Activated T-helper 9 cell treated with anti-CD3 and anti-CD28 coated beads, Interleukin-2, amount 50 U/mL, for 16 hours (primary cell): ENCODE measurements around the gene RAVER2.
"Not testable (repeated sequence)": the region's sequence is repeated elsewhere in the genome, so short reads cannot be mapped to it uniquely, and the experiment has no call there.

Experiments used
- DNase-seq: peaks from one replicate; pipeline ENCODE4 v3.0.0-alpha.2; 2020; ENCODE audit warnings: low read depth

RAVER2 gene

DNA sequence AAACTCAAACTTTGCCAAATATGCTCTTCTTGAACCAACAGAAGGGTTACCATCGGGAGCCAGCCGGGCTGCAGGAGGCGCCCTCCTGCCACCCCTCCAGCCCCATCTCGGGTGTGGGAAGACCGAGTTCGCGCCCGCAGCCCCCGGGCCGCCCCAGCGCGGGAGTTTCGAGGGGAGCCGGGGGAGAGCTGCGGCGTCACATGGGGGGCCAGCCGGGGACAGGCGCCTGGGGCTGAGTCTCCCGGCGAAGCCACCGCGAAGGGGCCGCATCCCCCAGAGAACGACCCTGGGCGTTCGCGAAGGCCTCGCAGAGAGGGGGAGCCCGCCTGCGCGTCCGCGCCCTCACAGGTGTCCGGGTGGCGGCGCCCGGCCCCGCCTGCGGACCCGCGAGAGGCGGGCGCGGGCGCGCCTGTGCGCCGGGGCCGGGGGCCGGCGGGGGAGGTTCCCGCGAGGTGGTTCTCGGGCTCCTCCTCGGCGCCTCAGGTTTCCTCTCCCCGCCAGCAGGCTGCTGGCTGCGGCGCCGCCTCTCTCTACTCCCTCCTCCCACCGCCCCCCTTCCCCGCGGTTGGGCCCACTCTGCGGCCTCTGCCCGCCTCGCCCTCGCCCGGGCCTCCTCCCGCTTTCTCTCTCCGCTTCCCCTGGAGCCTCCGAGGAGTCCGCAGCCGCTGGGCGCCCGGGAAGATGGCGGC is at the start of gene RAVER2:
Gene RAVER2, plus strand, starts transcription at position 584 of the 689 bp plus-strand sequence. Its CDS starts 98 bp downstream, at position 682.
- DNase-seq, result peak; percentile 39

DNA sequence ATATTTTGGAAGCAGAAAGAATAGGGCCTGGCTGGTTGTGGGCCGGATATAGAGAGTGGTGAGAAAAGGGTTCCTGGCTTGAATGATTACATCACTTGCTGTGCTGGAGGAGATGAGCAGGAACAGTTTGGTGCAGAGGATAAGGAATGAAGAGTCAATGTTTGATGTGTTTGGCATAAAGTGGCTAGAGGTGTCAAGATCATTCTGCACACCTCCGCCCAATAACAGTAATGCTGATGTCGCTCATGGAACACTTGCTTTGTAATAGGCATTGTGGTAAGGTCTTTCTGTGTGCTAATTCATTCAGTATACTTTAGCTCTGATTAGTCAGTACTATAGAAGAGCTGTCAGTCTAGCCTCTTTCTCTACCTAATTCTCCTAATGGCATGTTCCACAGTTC is 48.0 kb upstream of the RAVER2 start:
- DNase-seq, result no peak

DNA sequence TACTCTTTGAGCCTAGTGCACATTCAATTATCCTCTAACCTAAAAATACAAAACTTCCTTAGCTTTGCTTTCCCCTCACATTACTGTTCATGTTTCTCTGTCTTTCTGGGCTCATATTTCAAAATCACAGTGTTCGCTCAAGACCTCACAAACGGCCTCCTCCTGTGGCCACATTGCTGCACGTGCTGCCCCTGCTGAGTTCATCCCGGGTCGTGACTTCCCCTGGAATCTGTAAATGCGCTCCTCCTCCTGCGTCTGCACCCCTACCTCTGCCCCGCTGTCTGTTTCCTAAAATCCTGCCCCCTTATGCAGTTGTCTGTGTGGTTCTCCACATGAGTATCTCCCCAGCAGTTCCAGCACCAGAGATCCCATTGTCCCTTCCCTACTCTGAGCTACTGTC is 45.5 kb upstream of the RAVER2 start:
- no peak for DNase-seq

DNA sequence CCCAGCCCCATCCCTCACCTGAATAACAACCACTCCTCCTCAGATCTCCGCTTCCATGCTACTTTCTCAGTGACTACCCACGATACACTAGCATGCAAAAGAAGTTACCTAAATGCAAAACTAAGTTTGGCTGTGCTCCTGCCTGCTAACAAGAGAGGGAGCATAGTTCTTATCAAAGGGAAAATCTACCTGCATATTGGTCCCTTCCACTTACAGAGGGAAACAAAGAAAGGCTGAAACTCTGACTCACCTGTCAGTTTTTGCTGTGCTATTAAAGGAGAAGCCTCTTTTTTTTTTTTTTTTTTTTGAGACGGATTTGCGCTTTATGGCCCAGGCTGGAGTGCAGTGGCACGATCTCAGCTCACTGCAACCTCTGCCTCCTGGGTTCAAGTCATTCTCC is 43.8 kb upstream of the RAVER2 start:
- no peak for DNase-seq

DNA sequence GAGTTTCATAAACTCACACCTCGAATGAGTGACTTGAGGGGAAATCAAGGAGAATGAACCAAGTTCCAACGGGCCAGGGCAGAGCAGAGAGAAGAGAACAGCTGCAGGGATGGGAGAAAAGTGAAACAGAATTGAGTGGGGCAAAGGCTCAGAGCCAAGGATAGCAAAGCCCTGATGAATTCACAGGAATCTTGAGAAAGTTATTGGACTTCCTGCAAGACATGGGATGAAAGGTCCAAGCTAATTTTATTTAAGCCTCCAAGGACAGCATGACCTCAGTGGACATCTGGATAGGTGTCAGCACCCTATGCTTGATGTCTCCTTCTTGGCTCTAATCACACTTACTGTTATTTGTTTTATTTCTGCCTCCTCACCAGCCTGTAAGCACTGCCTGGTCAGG is 43.0 kb upstream of the RAVER2 start:
- no peak for DNase-seq

GRCh38 chr1:64702670-64703069 is 42.2 kb upstream of the RAVER2 start:
- not testable (repeated sequence) for DNase-seq

GRCh38 chr1:64703600-64703999 is 41.3 kb upstream of the RAVER2 start:
- DNase-seq, result no peak

DNA sequence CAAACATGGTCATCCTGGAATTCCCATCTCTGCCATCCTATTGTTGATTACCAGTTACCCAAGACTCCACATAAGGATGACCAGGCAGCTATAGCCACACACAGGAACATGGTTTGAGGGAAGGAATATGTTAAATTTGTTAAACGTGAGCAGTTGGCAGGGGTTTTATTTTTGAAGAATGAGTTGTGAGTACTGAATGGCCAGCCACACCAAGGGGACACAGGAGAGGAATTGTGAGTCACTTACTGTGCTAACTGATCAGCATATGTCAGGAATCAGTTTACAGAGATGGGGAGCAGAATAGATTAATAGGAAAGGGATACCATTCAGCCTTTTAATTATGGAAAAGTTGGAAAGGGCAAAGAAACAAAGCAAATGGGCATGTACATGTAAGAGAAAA is 39.3 kb upstream of the RAVER2 start:
- no peak for DNase-seq

- DNase-seq, result no peak
Observed at GRCh38 chr1:64711266-64711665, 33.6 kb upstream of the RAVER2 start.

DNA sequence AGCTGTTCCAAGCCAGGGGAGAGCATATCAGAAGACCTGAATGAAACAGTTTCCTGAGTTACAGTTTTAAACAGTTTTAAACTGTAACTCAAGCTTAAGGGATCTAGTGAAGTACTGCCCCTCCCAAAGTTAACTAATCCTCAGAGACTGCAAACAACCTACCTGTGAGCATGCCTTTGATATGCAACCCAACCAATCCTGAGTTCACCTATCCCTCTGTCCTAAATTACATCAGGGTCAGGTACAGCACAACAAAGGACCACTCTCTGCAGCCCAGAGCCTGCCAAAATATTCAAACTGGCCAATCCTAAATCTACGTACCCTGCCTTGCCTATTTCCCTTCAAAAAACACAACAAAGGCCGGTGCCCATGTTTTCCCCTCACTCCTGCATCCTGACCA is 32.8 kb upstream of the RAVER2 start:
- DNase-seq, result no peak

- DNase-seq, result no peak
Observed at GRCh38 chr1:64715186-64715585, 29.7 kb upstream of the RAVER2 start.

- DNase-seq, result no peak
Observed at GRCh38 chr1:64721135-64721534, 23.7 kb upstream of the RAVER2 start.

DNA sequence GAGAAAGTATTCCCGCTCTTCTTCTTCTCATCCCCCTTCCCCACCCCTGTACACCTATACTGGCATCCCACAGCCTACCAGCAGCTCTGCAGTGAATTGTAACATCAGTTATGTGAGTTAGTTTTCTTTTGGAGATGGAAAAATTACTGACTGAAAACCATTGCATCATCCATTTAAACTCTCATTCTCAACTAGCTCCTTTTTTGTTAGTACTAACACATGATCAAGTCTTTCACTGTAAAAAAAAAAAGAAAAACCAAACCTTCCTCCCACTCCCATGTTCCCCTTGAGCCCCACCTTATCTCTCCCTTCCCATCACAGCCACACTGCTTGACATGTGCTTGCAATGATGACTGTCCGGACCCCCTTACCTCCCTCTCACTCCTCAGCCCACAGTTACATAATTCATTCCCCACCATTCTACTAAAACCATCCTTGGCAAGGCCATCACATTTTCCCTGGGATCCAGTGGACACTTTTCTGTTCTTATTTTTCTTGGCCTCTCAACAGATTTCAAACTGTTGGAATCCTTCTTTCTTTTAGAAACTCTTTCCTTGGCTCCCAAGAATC is 23.2 kb upstream of the RAVER2 start:
- no peak for DNase-seq

GRCh38 chr1:64727861-64728260 is 17.0 kb upstream of the RAVER2 start:
- DNase-seq, result no peak

- no peak for DNase-seq
Observed at GRCh38 chr1:64733581-64734286, 11.1 kb upstream of the RAVER2 start.

DNA sequence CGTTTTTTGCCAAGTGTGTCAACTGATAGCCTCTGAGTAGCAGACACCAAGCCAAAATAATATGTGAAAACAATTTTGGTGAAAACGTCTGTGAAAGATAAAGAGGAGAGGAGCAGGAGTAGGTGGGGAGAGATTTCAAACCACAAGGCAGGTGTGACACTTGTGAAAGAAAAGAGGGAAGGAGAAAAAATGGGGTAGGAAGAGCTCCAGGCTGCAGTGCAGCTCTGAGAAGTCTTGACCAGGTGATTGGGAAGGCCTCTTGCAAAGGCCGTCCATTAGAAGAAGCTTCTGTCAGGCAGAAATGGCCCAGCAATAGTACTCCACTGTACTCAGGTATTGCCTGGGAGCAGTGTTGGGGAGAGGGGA is 10.6 kb upstream of the RAVER2 start:
- no peak for DNase-seq

DNA sequence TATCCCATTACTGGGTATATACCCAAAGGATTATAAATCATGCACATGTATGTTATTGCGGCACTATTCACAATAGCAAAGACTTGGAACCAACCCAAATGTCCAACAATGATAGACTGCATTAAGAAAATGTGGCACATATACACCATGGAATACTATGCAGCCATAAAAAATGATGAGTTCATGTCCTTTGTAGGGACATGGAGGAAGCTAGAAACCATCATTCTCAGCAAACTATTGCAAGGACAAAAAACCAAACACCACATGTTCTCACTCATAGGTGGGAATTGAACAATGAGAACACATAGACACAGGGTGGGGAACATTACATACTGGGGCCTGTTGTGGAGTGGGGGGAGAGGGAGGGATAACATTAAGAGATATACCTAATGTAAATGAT is 4.2 kb upstream of the RAVER2 start:
- DNase-seq, result not testable (repeated sequence)

- DNase-seq, result no peak
Observed at GRCh38 chr1:64743954-64744491, 852 bp upstream of the RAVER2 start.

GRCh38 chr1:64745181-64745985 is 508 bp downstream of the RAVER2 start:
- DNase-seq, result peak; percentile 1

- DNase-seq, result no peak
Observed at GRCh38 chr1:64745986-64746940, 1.4 kb downstream of the RAVER2 start.

GRCh38 chr1:64748222-64748621 is 3.3 kb downstream of the RAVER2 start:
- no peak for DNase-seq
